IMR-90 (cell line): ENCODE measurements around the gene KIAA1328. TPM values are rescaled to one million over a fixed set of nuclear protein-coding genes. Genes with fewer than 3 reads are reported as not detected.

Experiments used
- ATAC-seq: fragments of 200-7000 bp; cut with Tn5 transposase; 2 replicates; pipeline ENCODE4 v1.9.1; 2020; ENCODE audit warnings: low read depth, mild to moderate bottlenecking, moderate library complexity
- BruUV-seq: library from RNA; stranded (reverse); fragments of 400-500 nt; replicated peaks from 2 replicates; lab custom pipeline; 2021; lab: Mats Ljungman, UMichigan
- CTCF ChIA-PET: fragments of 300-600 bp; formaldehyde crosslinking; extraction: SDS; loops from one replicate; lab custom pipeline; 2021; ENCODE audit warnings: antibody characterized with exemption; lab: Yijun Ruan, JAX
- POLR2A ChIA-PET: fragments of 300-600 bp; sonication (Branson Sonifier 250); formaldehyde crosslinking; loops from one replicate; lab custom pipeline; 2022; ENCODE audit warnings: antibody characterized with exemption; ENCODE audit not compliant: unreplicated experiment; lab: Charles Lee
- DNase-seq: peaks from one replicate; pipeline ENCODE4 v3.0.0; 2013
- H2AFZ ChIP-seq: replicated peaks from 2 replicates; pipeline ENCODE3; 2013; ENCODE audit warnings: low read length, mild to moderate bottlenecking; ENCODE audit not compliant: poor library complexity
- H2AK5ac ChIP-seq: 2 replicates; pipeline ENCODE4 v1.6.1; 2013; ENCODE audit warnings: low read depth, low read length, inconsistent platforms
- H2AK9ac ChIP-seq: replicated peaks from 2 replicates; pipeline ENCODE3; 2013; ENCODE audit warnings: mild to moderate bottlenecking, low read depth, low read length, moderate library complexity; ENCODE audit not compliant: poor library complexity
- H2BK120ac ChIP-seq: 2 replicates; pipeline ENCODE4 v1.6.1; 2013; ENCODE audit warnings: low read depth, low read length, inconsistent platforms
- H2BK15ac ChIP-seq: 3 replicates; pipeline ENCODE4 v1.6.1; 2013; ENCODE audit warnings: low read depth, low read length, inconsistent platforms
- H2BK20ac ChIP-seq: 2 replicates; pipeline ENCODE4 v1.6.1; 2013; ENCODE audit warnings: low read depth, mild to moderate bottlenecking, inconsistent platforms, low read length, moderate library complexity
- H2BK5ac ChIP-seq: 2 replicates; pipeline ENCODE4 v1.6.1; 2013; ENCODE audit warnings: mild to moderate bottlenecking, low read depth, low read length, inconsistent platforms; ENCODE audit not compliant: poor library complexity, severe bottlenecking
- H3K14ac ChIP-seq: replicated peaks from 2 replicates; pipeline ENCODE4 v1.6.1; 2013; ENCODE audit warnings: low read depth, low read length, inconsistent platforms
- H3K18ac ChIP-seq: 2 replicates; pipeline ENCODE4 v1.6.1; 2013; ENCODE audit warnings: low read depth, low read length, control low read depth
- H3K23ac ChIP-seq: 2 replicates; pipeline ENCODE4 v1.6.1; 2013; ENCODE audit warnings: low read depth, low read length, inconsistent platforms
- H3K27ac ChIP-seq: 2 replicates; pipeline ENCODE4 v1.5.1; 2013; ENCODE audit warnings: mild to moderate bottlenecking, control low read depth, low read length; ENCODE audit not compliant: insufficient read depth
- H3K27me3 ChIP-seq: 2 replicates; pipeline ENCODE4 v1.6.1; 2013; ENCODE audit warnings: low read length; ENCODE audit not compliant: control insufficient read depth, insufficient read depth
- H3K36me3 ChIP-seq: 2 replicates; pipeline ENCODE4 v1.6.1; 2013; ENCODE audit warnings: low read length, mixed read lengths; ENCODE audit not compliant: control insufficient read depth, insufficient read depth
- H3K4ac ChIP-seq: 2 replicates; pipeline ENCODE4 v1.6.1; 2013; ENCODE audit warnings: low read depth, low read length, inconsistent platforms
- H3K4me1 ChIP-seq: 2 replicates; pipeline ENCODE4 v1.6.1; 2013; ENCODE audit warnings: low read length, mixed read lengths; ENCODE audit not compliant: control insufficient read depth, insufficient read depth
- H3K4me2 ChIP-seq: 2 replicates; pipeline ENCODE4 v1.6.1; 2013; ENCODE audit warnings: low read depth, mild to moderate bottlenecking, control low read depth, low read length, moderate library complexity
- H3K4me3 ChIP-seq: 2 replicates; pipeline ENCODE4 v1.5.1; 2013; ENCODE audit warnings: low read depth, mild to moderate bottlenecking, control low read depth, low read length, moderate library complexity; ENCODE audit not compliant: insufficient read depth
- H3K56ac ChIP-seq: 2 replicates; pipeline ENCODE4 v1.6.1; 2013; ENCODE audit warnings: low read length, inconsistent platforms; ENCODE audit not compliant: insufficient read depth; ENCODE audit errors: extremely low read depth
- H3K79me1 ChIP-seq, 2 experiments: 2 replicates each; pipeline ENCODE4 v1.6.1; 2013; ENCODE audit warnings: low read length in 2 of 2, inconsistent platforms in 1 of 2, low read depth in 1 of 2
- H3K9ac ChIP-seq: 2 replicates; pipeline ENCODE4 v1.6.1; 2013; ENCODE audit warnings: low read depth, low read length, control low read depth
- H3K9me1 ChIP-seq: 2 replicates; pipeline ENCODE4 v1.6.1; 2013; ENCODE audit warnings: low read length, inconsistent platforms; ENCODE audit not compliant: insufficient read depth
- H3K9me3 ChIP-seq: 2 replicates; pipeline ENCODE4 v1.6.1; 2013; ENCODE audit warnings: low read length; ENCODE audit not compliant: control insufficient read depth, insufficient read depth
- H4K20me1 ChIP-seq: 2 replicates; pipeline ENCODE4 v1.6.1; 2013; ENCODE audit warnings: low read length, inconsistent platforms; ENCODE audit not compliant: insufficient read depth
- H4K5ac ChIP-seq: 2 replicates; pipeline ENCODE4 v1.6.1; 2013; ENCODE audit warnings: mild to moderate bottlenecking, low read depth, low read length, control low read depth
- H4K8ac ChIP-seq, 2 experiments: 2 replicates each; pipeline ENCODE4 v1.6.1; 2013; ENCODE audit warnings: low read depth in 2 of 2, low read length in 2 of 2, control low read depth in 1 of 2, inconsistent platforms in 1 of 2
- H4K91ac ChIP-seq: 2 replicates; pipeline ENCODE4 v1.6.1; 2013; ENCODE audit warnings: low read depth, low read length, inconsistent platforms; ENCODE audit not compliant: insufficient read depth
- BHLHE40 ChIP-seq: fragments of 150-350 bp; IDR thresholded peaks from 2 replicates; pipeline ENCODE4 v1.6.1; 2016; ENCODE audit warnings: mild to moderate bottlenecking, low read depth, low read length
- CEBPB ChIP-seq: IDR thresholded peaks from 2 replicates; pipeline ENCODE4 v1.6.1; 2012; ENCODE audit warnings: low read depth, low read length, improper control_type of control experiment
- CHD1 ChIP-seq: IDR thresholded peaks from 2 replicates; pipeline ENCODE4 v1.6.1; 2012; ENCODE audit warnings: low read depth, low read length, improper control_type of control experiment
- FOS ChIP-seq: fragments of 150-350 bp; IDR thresholded peaks from 2 replicates; pipeline ENCODE4 v1.6.1; 2016; ENCODE audit warnings: low read depth, low read length
- MAFK ChIP-seq: IDR thresholded peaks from 2 replicates; pipeline ENCODE4 v1.6.1; 2012; ENCODE audit warnings: low read depth, low read length, improper control_type of control experiment
- MAZ ChIP-seq: IDR thresholded peaks from 2 replicates; pipeline ENCODE4 v1.6.1; 2012; ENCODE audit warnings: low read depth, mild to moderate bottlenecking, low read length, improper control_type of control experiment, moderate library complexity, borderline replicate concordance
- MXI1 ChIP-seq: IDR thresholded peaks from 2 replicates; pipeline ENCODE4 v1.6.1; 2012; ENCODE audit warnings: low read depth, mild to moderate bottlenecking, low read length, moderate library complexity, borderline replicate concordance
- NFE2L2 ChIP-seq: fragments of 150-350 bp; IDR thresholded peaks from 2 replicates; pipeline ENCODE4 v1.6.1; 2016; ENCODE audit warnings: low read depth, mild to moderate bottlenecking, low read length
- POLR2A ChIP-seq: IDR thresholded peaks from 2 replicates; pipeline ENCODE4 v1.6.1; 2012; ENCODE audit warnings: mild to moderate bottlenecking, low read depth, low read length
- RAD21 ChIP-seq: IDR thresholded peaks from 2 replicates; pipeline ENCODE4 v1.6.1; 2012; ENCODE audit warnings: low read length, improper control_type of control experiment
- RCOR1 ChIP-seq: IDR thresholded peaks from 2 replicates; pipeline ENCODE4 v1.6.1; 2012; ENCODE audit warnings: mild to moderate bottlenecking, low read length, improper control_type of control experiment; ENCODE audit not compliant: insufficient replicate concordance
- RFX5 ChIP-seq: IDR thresholded peaks from 2 replicates; pipeline ENCODE4 v1.8.0; 2012; ENCODE audit warnings: low read depth, mild to moderate bottlenecking, low read length, moderate library complexity
- SMC3 ChIP-seq: fragments of 150-350 bp; IDR thresholded peaks from 2 replicates; pipeline ENCODE4 v1.6.1; 2016; ENCODE audit warnings: low read depth, mild to moderate bottlenecking, antibody characterized with exemption, low read length, moderate library complexity
- WGBS, 2 experiments: methylation state at CpG; one replicate each; pipeline versions ENCODE4 v1.1.5 to v1.1.7; 2013; ENCODE audit warnings: missing lambda C conversion rate in 2 of 2; ENCODE audit not compliant: insufficient read length in 1 of 2; ENCODE audit errors: extremely low coverage in 2 of 2; 5-methylcytosine and 5-hydroxymethylcytosine counted together
- dilution Hi-C: fragments of 300-500 bp; cut with HindIII; formaldehyde crosslinking; loops from one replicate; pipeline ENCODE4 v1.14.3; 2018; ENCODE audit warnings: low sequenced_read_pairs; ENCODE audit not compliant: unreplicated experiment
- in situ Hi-C: fragments of 300-500 bp; cut with MboI; formaldehyde crosslinking; loops from 3 replicates; pipeline ENCODE4 v1.14.3; 2019; ENCODE audit warnings: low sequenced_read_pairs, inconsistent platforms, mixed read lengths
- intact Hi-C: fragments of 100-400 bp; cut with micrococcal nuclease; formaldehyde crosslinking; loops from 2 replicates; pipeline ENCODE4 v1.10.0; 2022
- polyA plus RNA-seq, 3 experiments: library from polyadenylated mRNA; depleted of rRNA; stranded (reverse); fragments of >200 nt; gene quantifications; 2 replicates each; pipeline ENCODE4 v1.2.3, GENCODE V29; 2012; ENCODE audit warnings: low replicate concordance in 1 of 3
- total RNA-seq: library from RNA; depleted of rRNA; stranded (reverse); fragments of >200 nt; gene quantifications from 2 replicates; pipeline ENCODE4 v1.2.3, GENCODE V29; 2012
- TF ChIP-seq, protein P1 (sequence below): conservative IDR thresholded peaks from 2 replicates; pipeline ENCODE4 v1.5.1; 2012; ENCODE audit warnings: mild to moderate bottlenecking, low read depth, low read length, improper control_type of control experiment
- TF ChIP-seq, protein P2 (sequence below): fragments of 150-350 bp; IDR thresholded peaks from 2 replicates; pipeline ENCODE4 v1.6.1; 2016; ENCODE audit warnings: low read depth, mild to moderate bottlenecking, low read length, moderate library complexity, borderline replicate concordance
- TF ChIP-seq, protein P3 (sequence below): fragments of 150-350 bp; IDR thresholded peaks from 2 replicates; pipeline ENCODE4 v1.6.1; 2017; ENCODE audit warnings: mild to moderate bottlenecking, antibody characterized with exemption, low read length, low read depth

The KIAA1328 gene
- total and polyA plus RNA-seq, 2 of the 4 experiments (the other 2 are of a cell fraction), result 2.4 to 7.0 TPM

DNA sequence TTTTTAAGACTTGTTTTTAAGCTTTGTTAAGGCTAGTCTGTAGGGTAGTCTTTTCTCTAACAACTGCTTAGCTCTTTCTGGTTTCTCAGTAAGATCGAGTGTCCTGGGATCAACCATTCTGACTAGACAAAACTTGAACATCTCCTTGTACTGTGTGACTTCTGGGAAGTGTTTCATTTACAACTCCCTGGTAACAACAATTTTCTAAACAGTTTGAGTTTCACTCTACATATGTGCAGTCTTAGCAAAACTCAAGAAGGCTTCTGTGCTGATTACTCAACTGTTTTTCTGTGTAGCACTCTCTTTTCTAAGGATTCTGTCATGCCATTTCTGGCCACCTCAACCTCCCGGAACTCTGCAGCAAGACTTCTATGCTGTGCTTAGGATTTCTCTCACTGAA, 204.5 kb downstream of the KIAA1328 start:
- BruUV-seq, result no TSS peak
- TF ChIP-seq BHLHE40 (no peak), CHD1 (no peak), SMC3 (no peak), POLR2A (no peak), RCOR1 (no peak), CEBPB (no peak), FOS (no peak), MAFK (no peak), MXI1 (no peak), RFX5 (no peak), MAZ (no peak), RAD21 (no peak), NFE2L2 (no peak)
- TF ChIP-seq, protein P1, sequence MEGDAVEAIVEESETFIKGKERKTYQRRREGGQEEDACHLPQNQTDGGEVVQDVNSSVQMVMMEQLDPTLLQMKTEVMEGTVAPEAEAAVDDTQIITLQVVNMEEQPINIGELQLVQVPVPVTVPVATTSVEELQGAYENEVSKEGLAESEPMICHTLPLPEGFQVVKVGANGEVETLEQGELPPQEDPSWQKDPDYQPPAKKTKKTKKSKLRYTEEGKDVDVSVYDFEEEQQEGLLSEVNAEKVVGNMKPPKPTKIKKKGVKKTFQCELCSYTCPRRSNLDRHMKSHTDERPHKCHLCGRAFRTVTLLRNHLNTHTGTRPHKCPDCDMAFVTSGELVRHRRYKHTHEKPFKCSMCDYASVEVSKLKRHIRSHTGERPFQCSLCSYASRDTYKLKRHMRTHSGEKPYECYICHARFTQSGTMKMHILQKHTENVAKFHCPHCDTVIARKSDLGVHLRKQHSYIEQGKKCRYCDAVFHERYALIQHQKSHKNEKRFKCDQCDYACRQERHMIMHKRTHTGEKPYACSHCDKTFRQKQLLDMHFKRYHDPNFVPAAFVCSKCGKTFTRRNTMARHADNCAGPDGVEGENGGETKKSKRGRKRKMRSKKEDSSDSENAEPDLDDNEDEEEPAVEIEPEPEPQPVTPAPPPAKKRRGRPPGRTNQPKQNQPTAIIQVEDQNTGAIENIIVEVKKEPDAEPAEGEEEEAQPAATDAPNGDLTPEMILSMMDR, result no peak
- TF ChIP-seq, protein P2, sequence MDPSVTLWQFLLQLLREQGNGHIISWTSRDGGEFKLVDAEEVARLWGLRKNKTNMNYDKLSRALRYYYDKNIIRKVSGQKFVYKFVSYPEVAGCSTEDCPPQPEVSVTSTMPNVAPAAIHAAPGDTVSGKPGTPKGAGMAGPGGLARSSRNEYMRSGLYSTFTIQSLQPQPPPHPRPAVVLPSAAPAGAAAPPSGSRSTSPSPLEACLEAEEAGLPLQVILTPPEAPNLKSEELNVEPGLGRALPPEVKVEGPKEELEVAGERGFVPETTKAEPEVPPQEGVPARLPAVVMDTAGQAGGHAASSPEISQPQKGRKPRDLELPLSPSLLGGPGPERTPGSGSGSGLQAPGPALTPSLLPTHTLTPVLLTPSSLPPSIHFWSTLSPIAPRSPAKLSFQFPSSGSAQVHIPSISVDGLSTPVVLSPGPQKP, result no peak
- TF ChIP-seq, protein P3, sequence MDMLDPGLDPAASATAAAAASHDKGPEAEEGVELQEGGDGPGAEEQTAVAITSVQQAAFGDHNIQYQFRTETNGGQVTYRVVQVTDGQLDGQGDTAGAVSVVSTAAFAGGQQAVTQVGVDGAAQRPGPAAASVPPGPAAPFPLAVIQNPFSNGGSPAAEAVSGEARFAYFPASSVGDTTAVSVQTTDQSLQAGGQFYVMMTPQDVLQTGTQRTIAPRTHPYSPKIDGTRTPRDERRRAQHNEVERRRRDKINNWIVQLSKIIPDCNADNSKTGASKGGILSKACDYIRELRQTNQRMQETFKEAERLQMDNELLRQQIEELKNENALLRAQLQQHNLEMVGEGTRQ, result no peak
- CTCF ChIA-PET, result no interaction called here

More for the DNA sequence above, 204.5 kb downstream of the KIAA1328 start:
- H3K9me3 ChIP-seq, result no peaks in the 10 kb centered on the region
- H3K56ac ChIP-seq, result no peak overlapping the region
- ATAC-seq, result peak; percentile 70
- no peak overlapping the region for H3K4me3 ChIP-seq
- dilution Hi-C loops, result no loop called here
- H4K5ac ChIP-seq, result no peak overlapping the region
- in situ Hi-C loops, result no loop called here
- intact Hi-C loops, result no loop called here
- no peak overlapping the region for H2BK120ac ChIP-seq
- H4K91ac ChIP-seq, result no peak overlapping the region
- H2AK5ac ChIP-seq, result no peak overlapping the region
- no peak overlapping the region for H2BK5ac ChIP-seq
- H2AK9ac ChIP-seq, result no peak overlapping the region
- no peak overlapping the region for H3K27ac ChIP-seq
- WGBS, 2 experiments, result no CpG with 5 or more reads among the region's 2 CpGs
- no peaks in the 10 kb centered on the region for H3K9me1 ChIP-seq
- no peak for DNase-seq
- H2AFZ ChIP-seq, result no peak overlapping the region
- no peak overlapping the region for H2BK15ac ChIP-seq
- POLR2A ChIA-PET, result no interaction called here
- no peaks in the 10 kb centered on the region for H3K36me3 ChIP-seq
- H4K20me1 ChIP-seq, result no peaks in the 10 kb centered on the region
- no peak overlapping the region for H3K4ac ChIP-seq
- H2BK20ac ChIP-seq, result no peak overlapping the region
- no peak overlapping the region for H4K8ac ChIP-seq
- no peaks in the 10 kb centered on the region for H3K4me1 ChIP-seq
- H3K79me1 ChIP-seq, result no peaks in the 10 kb centered on the region
- H3K23ac ChIP-seq, result no peak overlapping the region
- H3K9ac ChIP-seq, result no peak overlapping the region
- H3K4me2 ChIP-seq, result no peak overlapping the region
- no peak overlapping the region for H3K18ac ChIP-seq
- no peaks in the 10 kb centered on the region for H3K27me3 ChIP-seq
- H3K14ac ChIP-seq, result no peak overlapping the region
